MM.1S (cell line): ENCODE measurements around the gene FLYWCH2.

Experiments used
- DNase-seq: peaks from one replicate; pipeline ENCODE4 v3.0.0-alpha.2; 2015
- H2AFZ ChIP-seq: fragments of 300-600 bp; sonication (generic); 2 replicates; pipeline ENCODE4 v1.6.0; 2016; ENCODE audit warnings: antibody characterized with exemption, low read length
- H3F3A ChIP-seq: fragments of 300-600 bp; sonication (generic); 2 replicates; pipeline ENCODE4 v1.6.1; 2016; ENCODE audit warnings: mild to moderate bottlenecking, antibody characterized with exemption, low read length, moderate library complexity, mixed read lengths; ENCODE audit not compliant: insufficient read depth
- H3K27ac ChIP-seq: fragments of 300-600 bp; sonication (generic); 2 replicates; pipeline ENCODE4 v1.5.1; 2016; ENCODE audit warnings: mild to moderate bottlenecking, low read length
- H3K27me3 ChIP-seq: fragments of 300-600 bp; sonication (generic); replicated peaks from 2 replicates; pipeline ENCODE4 v1.6.0; 2016; ENCODE audit warnings: low read length; ENCODE audit not compliant: insufficient read depth
- H3K36me3 ChIP-seq: fragments of 300-600 bp; sonication (generic); replicated peaks from 2 replicates; pipeline ENCODE4 v1.6.1; 2016; ENCODE audit warnings: mild to moderate bottlenecking, low read length, mixed read lengths; ENCODE audit not compliant: insufficient read depth
- H3K4me1 ChIP-seq: fragments of 300-600 bp; sonication (generic); 2 replicates; pipeline ENCODE4 v1.6.1; 2016; ENCODE audit warnings: low read length, mixed read lengths
- H3K4me2 ChIP-seq: fragments of 300-600 bp; sonication (generic); 2 replicates; pipeline ENCODE4 v1.6.0; 2016; ENCODE audit warnings: low read depth, low read length
- H3K4me3 ChIP-seq: fragments of 300-600 bp; sonication (generic); 2 replicates; pipeline ENCODE4 v1.5.1; 2016; ENCODE audit warnings: low read length, mixed read lengths
- H3K79me2 ChIP-seq: fragments of 300-600 bp; sonication (generic); 2 replicates; pipeline ENCODE4 v1.6.1; 2016; ENCODE audit warnings: mixed run types, low read length, mixed read lengths
- H3K9ac ChIP-seq: fragments of 300-600 bp; sonication (generic); 2 replicates; pipeline ENCODE4 v1.6.1; 2016; ENCODE audit warnings: low read length, mixed read lengths
- H3K9me2 ChIP-seq: fragments of 300-600 bp; sonication (generic); replicated peaks from 2 replicates; pipeline ENCODE4 v1.6.1; 2016; ENCODE audit warnings: mild to moderate bottlenecking, low read length, mixed read lengths; ENCODE audit not compliant: insufficient read depth
- H3K9me3 ChIP-seq: fragments of 300-600 bp; sonication (generic); replicated peaks from 2 replicates; pipeline ENCODE4 v1.6.1; 2016; ENCODE audit warnings: mild to moderate bottlenecking, low read length, mixed read lengths; ENCODE audit not compliant: insufficient read depth
- H4K20me1 ChIP-seq: fragments of 300-600 bp; sonication (generic); 2 replicates; pipeline ENCODE4 v1.6.1; 2016; ENCODE audit warnings: mild to moderate bottlenecking, low read length, moderate library complexity, mixed read lengths; ENCODE audit not compliant: insufficient read depth
- EZH2 ChIP-seq: fragments of 300-600 bp; sonication (generic); optimal IDR thresholded peaks from 2 replicates; pipeline ENCODE3; 2017; ENCODE audit warnings: low read depth, mild to moderate bottlenecking, antibody characterized with exemption, low read length, mixed read lengths
- EZH2phosphoT487 ChIP-seq: fragments of 300-600 bp; sonication (generic); IDR thresholded peaks from 2 replicates; pipeline ENCODE4 v1.6.1; 2018; ENCODE audit warnings: antibody characterized with exemption, low read length
- TF ChIP-seq, protein P1 (sequence below): fragments of 300-600 bp; sonication (generic); IDR thresholded peaks from 2 replicates; pipeline ENCODE4 v1.5.1; 2016; ENCODE audit warnings: antibody characterized with exemption, low read length, mixed read lengths

Gene FLYWCH2

GRCh38 chr16:2835638-2836493 lies 47.1 kb upstream of the FLYWCH2 start:
- no peak for DNase-seq
- no peak overlapping the region for H3K9ac ChIP-seq
- H3K4me1 ChIP-seq, result no peaks in the 10 kb centered on the region
- peaks cover 84% of the 10 kb centered on the region for H3K27me3 ChIP-seq
- H4K20me1 ChIP-seq, result no peaks in the 10 kb centered on the region
- no peaks in the 10 kb centered on the region for H3K9me2 ChIP-seq
- no peak overlapping the region for H3K27ac ChIP-seq
- H3K9me3 ChIP-seq, result no peaks in the 10 kb centered on the region
- H3K4me2 ChIP-seq, result no peak overlapping the region
- H3K4me3 ChIP-seq, result no peak overlapping the region
- no peaks in the 10 kb centered on the region for H3K36me3 ChIP-seq
- H2AFZ ChIP-seq, result no peak overlapping the region
- H3K79me2 ChIP-seq, result no peaks in the 10 kb centered on the region
- TF ChIP-seq, protein P1, sequence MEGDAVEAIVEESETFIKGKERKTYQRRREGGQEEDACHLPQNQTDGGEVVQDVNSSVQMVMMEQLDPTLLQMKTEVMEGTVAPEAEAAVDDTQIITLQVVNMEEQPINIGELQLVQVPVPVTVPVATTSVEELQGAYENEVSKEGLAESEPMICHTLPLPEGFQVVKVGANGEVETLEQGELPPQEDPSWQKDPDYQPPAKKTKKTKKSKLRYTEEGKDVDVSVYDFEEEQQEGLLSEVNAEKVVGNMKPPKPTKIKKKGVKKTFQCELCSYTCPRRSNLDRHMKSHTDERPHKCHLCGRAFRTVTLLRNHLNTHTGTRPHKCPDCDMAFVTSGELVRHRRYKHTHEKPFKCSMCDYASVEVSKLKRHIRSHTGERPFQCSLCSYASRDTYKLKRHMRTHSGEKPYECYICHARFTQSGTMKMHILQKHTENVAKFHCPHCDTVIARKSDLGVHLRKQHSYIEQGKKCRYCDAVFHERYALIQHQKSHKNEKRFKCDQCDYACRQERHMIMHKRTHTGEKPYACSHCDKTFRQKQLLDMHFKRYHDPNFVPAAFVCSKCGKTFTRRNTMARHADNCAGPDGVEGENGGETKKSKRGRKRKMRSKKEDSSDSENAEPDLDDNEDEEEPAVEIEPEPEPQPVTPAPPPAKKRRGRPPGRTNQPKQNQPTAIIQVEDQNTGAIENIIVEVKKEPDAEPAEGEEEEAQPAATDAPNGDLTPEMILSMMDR, result no peak
- no peak for TF ChIP-seq EZH2phosphoT487
- no peak for TF ChIP-seq EZH2
- no peaks in the 10 kb centered on the region for H3F3A ChIP-seq

DNA sequence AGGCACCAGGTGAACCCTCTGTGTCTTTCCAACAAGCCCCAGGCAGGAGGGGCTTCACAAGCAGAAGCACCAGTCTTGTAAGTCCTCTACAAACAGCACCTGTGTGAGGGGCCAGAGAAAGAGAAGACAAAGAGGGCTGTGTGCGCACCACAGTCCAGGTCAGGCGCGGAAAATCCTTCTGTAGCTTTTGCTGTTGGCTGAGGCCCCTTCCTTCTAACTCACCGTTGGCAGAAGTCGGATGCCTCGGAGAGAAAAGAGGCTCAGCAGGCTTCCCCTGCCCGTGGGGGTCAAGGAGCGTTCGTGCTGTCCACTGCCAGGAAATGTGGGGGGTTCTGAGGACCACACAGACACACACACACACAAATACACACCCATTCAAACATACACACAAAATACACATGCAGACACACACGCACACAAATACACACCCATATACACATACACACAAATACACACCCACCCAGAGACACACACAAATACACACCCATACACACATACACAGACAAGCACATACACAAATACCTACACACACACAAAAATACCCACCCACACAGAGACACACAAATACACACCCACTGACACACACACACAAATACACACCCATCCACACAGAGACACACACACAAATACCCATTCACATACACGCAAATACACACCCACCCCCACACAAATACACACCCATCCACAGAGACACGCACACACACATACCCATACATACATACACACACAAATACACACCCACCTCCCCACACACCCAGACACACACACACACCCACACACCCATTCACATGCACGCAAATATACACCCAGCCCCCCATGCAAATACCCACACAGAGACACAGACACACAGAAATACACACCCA lies 46.1 kb upstream of the FLYWCH2 start:
- Histone ChIP-seq H2AFZ (no peak overlapping the region), H3K4me2 (no peak overlapping the region), H3K9me3 (no peaks in the 10 kb centered on the region), H3K27me3 (peaks cover 75% of the 10 kb centered on the region), H3K27ac (no peak overlapping the region), H3F3A (no peaks in the 10 kb centered on the region), H3K9me2 (no peaks in the 10 kb centered on the region), H3K9ac (no peak overlapping the region), H3K4me3 (no peak overlapping the region), H3K79me2 (no peaks in the 10 kb centered on the region), H4K20me1 (no peaks in the 10 kb centered on the region), H3K4me1 (no peaks in the 10 kb centered on the region), H3K36me3 (no peaks in the 10 kb centered on the region)
- DNase-seq, result no peak
- TF ChIP-seq EZH2 (no peak), EZH2phosphoT487 (no peak)
- TF ChIP-seq, protein P1, result no peak

GRCh38 chr16:2838928-2839327 lies 44.1 kb upstream of the FLYWCH2 start:
- TF ChIP-seq, protein P1, result peak; percentile 78
- no peak for TF ChIP-seq EZH2phosphoT487
- no peak for TF ChIP-seq EZH2
- no peak overlapping the region for H3K27ac ChIP-seq
- H3K36me3 ChIP-seq, result no peaks in the 10 kb centered on the region
- H3K4me3 ChIP-seq, result no peak overlapping the region
- no peak overlapping the region for H3K4me2 ChIP-seq
- H4K20me1 ChIP-seq, result no peaks in the 10 kb centered on the region
- DNase-seq, result peak; percentile 48
- H3K9ac ChIP-seq, result no peak overlapping the region
- H3K9me3 ChIP-seq, result no peaks in the 10 kb centered on the region
- H3K27me3 ChIP-seq, result peaks cover 66% of the 10 kb centered on the region
- no peak overlapping the region for H2AFZ ChIP-seq
- H3K4me1 ChIP-seq, result no peaks in the 10 kb centered on the region
- H3K9me2 ChIP-seq, result no peaks in the 10 kb centered on the region
- H3K79me2 ChIP-seq, result no peaks in the 10 kb centered on the region
- H3F3A ChIP-seq, result no peaks in the 10 kb centered on the region
